ENCODE measurements around the gene PRCC.
A peak's percentile ranks its signal among the peaks of the same experiment; 100 is the strongest.

The PRCC gene

DNA sequence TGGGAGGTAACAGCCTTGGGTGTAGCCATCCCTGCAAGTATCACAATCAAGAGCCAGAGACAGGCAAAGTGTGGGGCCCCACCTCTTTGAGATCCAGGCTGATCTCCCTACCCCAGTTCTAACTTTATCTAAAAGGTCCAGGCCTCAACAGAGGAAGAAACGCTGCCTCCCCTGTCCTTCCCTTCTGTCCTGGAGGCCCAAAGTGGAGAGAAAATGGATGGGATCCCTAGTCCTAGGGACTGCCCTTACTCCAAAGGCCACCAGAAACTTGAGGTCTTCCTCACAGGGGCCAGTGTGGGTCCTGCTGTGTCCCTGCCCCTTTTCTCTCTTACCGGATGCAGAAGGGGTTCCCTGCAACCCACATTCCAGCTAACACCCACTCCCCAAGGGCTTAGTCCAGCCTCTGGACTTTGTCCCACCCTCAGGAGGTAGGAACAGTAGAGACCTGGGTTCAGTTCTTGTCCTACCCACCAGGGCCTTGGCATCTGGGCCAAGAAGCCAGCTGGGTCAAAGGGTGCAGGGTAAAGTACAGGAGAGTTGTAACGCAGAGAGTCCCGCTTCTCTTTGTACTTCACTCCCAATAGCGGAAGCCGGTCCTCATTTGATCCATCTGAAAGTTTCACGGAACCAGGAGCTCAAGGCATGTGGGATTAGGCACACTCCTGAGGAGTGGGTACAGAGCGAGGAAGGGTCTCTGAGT lies 17.8 kb upstream of the PRCC start:
- Histone ChIP-seq H3K27me3 (no peaks in the 10 kb centered on the region), H3K36me3 (peaks cover 0 to 6% (median 6%) of the 10 kb centered on the region in 3 donors), H3K4me3 (peak overlapping the region; percentile 82 to 91), H3K4me1 (peaks cover 0 to 67% (median 57%) of the 10 kb centered on the region in 4 donors), H3K27ac (peak overlapping the region; percentile 98 to 99), H3K9me3 (no peaks in the 10 kb centered on the region)
- intact Hi-C loops (cut with DNase I; ENCODE audit: low total_unique reads) = no loop called here
- no peak for DNase-seq
- TF ChIP-seq, protein P1, sequence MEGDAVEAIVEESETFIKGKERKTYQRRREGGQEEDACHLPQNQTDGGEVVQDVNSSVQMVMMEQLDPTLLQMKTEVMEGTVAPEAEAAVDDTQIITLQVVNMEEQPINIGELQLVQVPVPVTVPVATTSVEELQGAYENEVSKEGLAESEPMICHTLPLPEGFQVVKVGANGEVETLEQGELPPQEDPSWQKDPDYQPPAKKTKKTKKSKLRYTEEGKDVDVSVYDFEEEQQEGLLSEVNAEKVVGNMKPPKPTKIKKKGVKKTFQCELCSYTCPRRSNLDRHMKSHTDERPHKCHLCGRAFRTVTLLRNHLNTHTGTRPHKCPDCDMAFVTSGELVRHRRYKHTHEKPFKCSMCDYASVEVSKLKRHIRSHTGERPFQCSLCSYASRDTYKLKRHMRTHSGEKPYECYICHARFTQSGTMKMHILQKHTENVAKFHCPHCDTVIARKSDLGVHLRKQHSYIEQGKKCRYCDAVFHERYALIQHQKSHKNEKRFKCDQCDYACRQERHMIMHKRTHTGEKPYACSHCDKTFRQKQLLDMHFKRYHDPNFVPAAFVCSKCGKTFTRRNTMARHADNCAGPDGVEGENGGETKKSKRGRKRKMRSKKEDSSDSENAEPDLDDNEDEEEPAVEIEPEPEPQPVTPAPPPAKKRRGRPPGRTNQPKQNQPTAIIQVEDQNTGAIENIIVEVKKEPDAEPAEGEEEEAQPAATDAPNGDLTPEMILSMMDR (IDR thresholded peaks at IDR 0.05) = no peak

DNA sequence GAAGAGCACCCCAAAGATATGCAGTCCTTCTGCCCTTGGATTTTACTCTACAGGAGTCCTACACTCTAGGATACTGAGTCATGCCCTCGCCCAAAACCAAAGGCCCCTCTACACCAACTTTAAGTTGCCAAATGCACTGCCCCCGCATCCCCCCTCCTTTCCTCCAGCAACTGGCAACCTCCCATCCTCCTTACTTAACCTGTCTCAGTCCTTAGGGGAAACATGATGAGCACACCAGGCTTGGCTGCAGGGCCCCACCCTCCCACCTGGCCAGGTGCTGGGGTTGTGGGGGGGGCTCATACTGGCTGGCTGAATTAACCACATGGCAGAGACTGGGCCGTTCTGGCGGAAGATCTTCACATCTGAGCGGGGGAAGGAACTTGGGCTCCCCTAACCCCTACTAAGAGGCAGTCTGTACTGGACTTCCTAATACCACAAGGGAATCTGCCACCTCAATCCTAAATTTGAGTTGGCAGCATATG lies 17.1 kb upstream of the PRCC start:
- H3K36me3 ChIP-seq = no peaks in the 10 kb centered on the region
- intact Hi-C loops (cut with DNase I; ENCODE audit: low total_unique reads) = no loop called here
- H3K9me3 ChIP-seq = no peaks in the 10 kb centered on the region
- TF ChIP-seq, protein P1 (IDR thresholded peaks at IDR 0.05) = no peak
- peak overlapping the region; percentile 82 to 91 for H3K4me3 ChIP-seq
- no peaks in the 10 kb centered on the region for H3K27me3 ChIP-seq
- DNase-seq = no peak
- H3K27ac ChIP-seq = peak overlapping the region; percentile 98 to 99
- peaks cover 0 to 60% (median 53%) of the 10 kb centered on the region in 4 donors for H3K4me1 ChIP-seq

DNA sequence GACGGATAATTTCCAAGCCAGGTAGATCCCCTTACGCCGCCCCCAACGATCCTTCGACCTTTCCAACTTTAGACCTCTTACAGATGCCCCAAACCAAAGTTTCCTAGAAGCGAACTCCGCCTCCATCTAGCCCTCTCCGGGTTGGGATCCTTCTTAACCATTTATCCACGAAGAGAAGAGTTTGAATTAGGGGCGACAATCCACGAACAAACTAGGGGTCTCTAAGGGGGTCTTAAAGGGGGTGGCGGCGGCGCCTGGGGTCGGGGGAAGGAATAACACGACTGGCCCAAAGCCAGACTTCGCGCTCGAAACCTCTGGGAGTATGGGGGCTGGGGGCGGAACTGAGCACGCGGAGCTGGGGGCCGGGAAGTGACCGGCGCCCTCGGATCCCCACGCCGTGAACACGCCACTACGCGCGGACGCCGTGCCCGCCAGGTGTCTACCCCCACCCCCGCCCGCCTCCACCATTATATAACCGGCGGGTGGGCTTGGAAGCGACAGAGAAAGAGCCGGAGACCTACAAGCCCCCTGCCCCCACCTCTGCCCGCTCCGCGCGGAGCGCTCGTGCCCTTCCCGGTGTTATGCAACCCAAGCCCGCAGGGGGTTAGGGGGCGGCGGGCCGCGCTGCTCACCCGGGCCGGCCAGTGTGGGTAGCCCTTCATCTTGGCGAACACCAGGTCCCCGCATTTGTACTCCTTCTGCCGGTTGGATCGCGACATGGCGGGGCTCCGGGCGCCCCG lies 16.5 kb upstream of the PRCC start:
- Histone ChIP-seq H3K27me3 (no peaks in the 10 kb centered on the region), H3K36me3 (no peaks in the 10 kb centered on the region), H3K4me3 (peak overlapping the region; percentile 82 to 91), H3K27ac (peak overlapping the region; percentile 98 to 99), H3K9me3 (no peaks in the 10 kb centered on the region), H3K4me1 (peaks cover 0 to 53% (median 48%) of the 10 kb centered on the region in 4 donors)
- intact Hi-C loops (cut with DNase I; ENCODE audit: low total_unique reads) = no loop called here
- TF ChIP-seq, protein P1 (IDR thresholded peaks at IDR 0.05) = peak in 1 of 2 experiments; percentile 34
- DNase-seq = peak; percentile 56 to 83

DNA sequence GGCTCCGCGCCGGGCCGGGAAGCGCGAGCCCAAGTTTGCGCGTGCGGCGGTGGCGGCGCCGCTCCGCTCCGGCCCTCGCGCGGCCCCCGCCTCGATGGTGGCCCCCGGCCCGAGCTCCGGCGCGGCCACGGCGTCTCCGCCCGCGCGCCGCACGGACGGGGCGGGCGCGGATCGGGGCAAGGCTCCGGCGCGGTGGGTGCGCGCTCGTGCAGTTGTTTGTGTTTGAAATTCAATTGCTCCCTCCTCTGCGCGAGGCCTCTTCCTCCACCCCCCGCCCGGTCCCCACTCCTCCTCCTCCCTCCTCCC lies 15.9 kb upstream of the PRCC start, which contains the start of gene HDGF:
Gene HDGF (minus strand): TSS at position 225 of the 306 bp plus-strand sequence. CDS start 246 bp downstream, outside the sequence.
- Histone ChIP-seq H3K27me3 (no peaks in the 10 kb centered on the region), H3K36me3 (no peaks in the 10 kb centered on the region), H3K4me1 (peaks cover 0 to 48% (median 43%) of the 10 kb centered on the region in 4 donors), H3K27ac (peak within 1 kb of the TSS; percentile 98 to 99), H3K4me3 (peak within 1 kb of the TSS; percentile 82 to 91), H3K9me3 (no peaks in the 10 kb centered on the region)
- no peak for DNase-seq
- TF ChIP-seq, protein P1 (IDR thresholded peaks at IDR 0.05) = no peak
- intact Hi-C loops (cut with DNase I; ENCODE audit: low total_unique reads) = no loop called here

DNA sequence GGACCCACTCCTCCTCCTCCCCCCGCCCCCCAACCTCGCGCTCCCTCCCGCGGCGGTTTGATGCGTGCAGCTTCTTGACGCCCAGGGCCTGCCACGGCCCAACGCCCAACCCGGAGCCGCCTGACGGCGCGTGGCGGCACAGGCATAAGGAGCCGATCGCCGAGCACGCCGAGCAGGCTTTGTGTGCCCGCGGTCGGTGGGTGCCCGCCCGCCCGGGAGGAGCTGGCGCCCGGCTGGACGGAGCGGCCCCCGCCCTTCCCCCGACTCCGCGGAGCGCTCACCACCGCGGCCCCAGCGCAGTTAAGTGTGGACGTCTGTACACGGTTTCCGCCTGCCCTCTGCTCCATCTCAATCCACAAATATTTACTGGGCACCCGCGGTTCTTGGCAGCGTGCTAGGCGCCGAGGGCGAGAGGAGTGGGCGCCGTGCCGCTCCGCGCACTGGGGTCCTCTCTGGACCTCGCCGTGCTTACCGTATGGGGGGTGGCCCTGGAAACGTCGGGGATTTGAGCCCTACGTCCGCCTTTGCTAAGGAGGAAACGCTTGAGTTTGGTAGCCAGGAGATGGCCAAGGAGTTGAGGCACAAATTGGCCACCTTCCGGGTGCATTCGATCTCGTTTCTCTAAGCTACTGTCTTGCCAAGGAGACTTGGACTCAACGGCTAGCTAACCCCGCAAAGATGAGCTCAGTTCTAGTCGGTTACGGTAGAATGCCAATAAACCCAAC lies 15.4 kb upstream of the PRCC start:
- H3K4me1 ChIP-seq = peaks cover 0 to 44% (median 40%) of the 10 kb centered on the region in 4 donors
- H3K9me3 ChIP-seq = no peaks in the 10 kb centered on the region
- peak overlapping the region; percentile 82 to 91 for H3K4me3 ChIP-seq
- H3K27me3 ChIP-seq = no peaks in the 10 kb centered on the region
- peak overlapping the region; percentile 98 to 99 for H3K27ac ChIP-seq
- intact Hi-C loops (cut with DNase I; ENCODE audit: low total_unique reads) = no loop called here
- DNase-seq = peak; percentile 97 to 99
- TF ChIP-seq, protein P1 (IDR thresholded peaks at IDR 0.05) = no peak
- H3K36me3 ChIP-seq = no peaks in the 10 kb centered on the region

Data from tibial artery (tissue), 4 donors.